HepG2 (cell line): Measurements from ENCODE around the gene DGKD. TPM values are rescaled to one million over a fixed set of nuclear protein-coding genes. Genes with fewer than 3 reads are reported as not detected.
A peak's percentile ranks its signal among the peaks of the same experiment; 100 is the strongest.

Experiments
- ATAC-seq: fragments of 200-7000 bp; cut with Tn5 transposase; 3 replicates; pipeline ENCODE4 v1.9.1; 2020; ENCODE audit warnings: mild to moderate bottlenecking, moderate library complexity
- BruUV-seq: library from RNA; stranded (reverse); fragments of 400-500 nt; replicated peaks from 2 replicates; lab custom pipeline; 2021; lab: Mats Ljungman, UMichigan
- CTCF ChIA-PET: fragments of 300-600 bp; formaldehyde crosslinking; extraction: SDS; loops from one replicate; lab custom pipeline; 2021; ENCODE audit warnings: low total read pairs, inconsistent platforms, low intra/inter-chr PET ratio; lab: Yijun Ruan, JAX
- POLR2A ChIA-PET: fragments of 350-600 bp; sonication (Branson Sonifier 250); formaldehyde crosslinking; loops from one replicate; lab custom pipeline; 2020; ENCODE audit warnings: antibody characterized with exemption, inconsistent platforms; lab: Yijun Ruan, JAX
- DNase-seq: peaks from one replicate; pipeline ENCODE4 v3.0.0-alpha.2; 2015; ENCODE audit warnings: low spot score
- FAIRE-seq: peaks from 3 replicates; lab custom pipeline; 2011; peaks lifted over from hg19 to GRCh38; lab: Jason Lieb, UNC
- H2AFZ ChIP-seq: one replicate; pipeline ENCODE4 v1.6.1; 2011; ENCODE audit warnings: low read length, inconsistent platforms
- H3K27ac ChIP-seq: fragments of 300-600 bp; 3 replicates; pipeline ENCODE4 v1.8.0; 2011; ENCODE audit warnings: mixed run types, mild to moderate bottlenecking, mixed read lengths, low read length, inconsistent platforms; ENCODE audit not compliant: insufficient read depth; ENCODE audit errors: extremely low read length
- H3K27me3 ChIP-seq, 2 experiments: fragments of 200-600 bp in 1 of 2; 2 replicates in 1 of 2; 3 replicates in 1 of 2; pipeline versions ENCODE4 v1.6.0 to v1.8.0; 2011; ENCODE audit warnings: low read length in 2 of 2, mild to moderate bottlenecking in 2 of 2, moderate library complexity in 2 of 2, inconsistent platforms in 1 of 2; ENCODE audit not compliant: insufficient read depth in 2 of 2, control insufficient read depth in 1 of 2
- H3K36me3 ChIP-seq, 2 experiments: fragments of 200-600 bp in 1 of 2; replicated peaks in 1 of 2; 2 replicates in 1 of 2; 3 replicates in 1 of 2; pipeline versions ENCODE4 v1.5.1 to v1.8.0; 2011; ENCODE audit warnings: low read length in 2 of 2, inconsistent platforms in 1 of 2; ENCODE audit not compliant: insufficient read depth in 2 of 2, control insufficient read depth in 1 of 2
- H3K4me1 ChIP-seq: 2 replicates; pipeline ENCODE4 v1.5.1; 2012; ENCODE audit warnings: low read length, inconsistent platforms; ENCODE audit not compliant: insufficient read depth
- H3K4me2 ChIP-seq: 2 replicates; pipeline ENCODE4 v1.6.0; 2011; ENCODE audit warnings: low read depth, low read length, inconsistent platforms
- H3K4me3 ChIP-seq, 3 experiments: fragments of 200-600 bp in 1 of 3; sonication (generic), shearing (Covaris generic) in 1 of 3; replicated peaks in 1 of 3; 2 replicates each; pipeline ENCODE4 v1.5.1; 2011 to 2016; ENCODE audit warnings: low read length in 3 of 3, inconsistent platforms in 2 of 3, low read depth in 2 of 3, mild to moderate bottlenecking in 2 of 3, control low read depth in 1 of 3, mixed read lengths in 1 of 3; ENCODE audit not compliant: insufficient read depth in 1 of 3
- H3K79me2 ChIP-seq: one replicate; pipeline ENCODE4 v1.6.1; 2011; ENCODE audit warnings: low read length, inconsistent platforms; ENCODE audit not compliant: insufficient read depth
- H3K9ac ChIP-seq: 2 replicates; pipeline ENCODE4 v1.6.0; 2011; ENCODE audit warnings: mild to moderate bottlenecking, low read depth, low read length, inconsistent platforms; ENCODE audit not compliant: insufficient read depth
- H3K9me3 ChIP-seq: 2 replicates; pipeline ENCODE4 v1.5.1; 2012; ENCODE audit warnings: mild to moderate bottlenecking, low read length
- H4K20me1 ChIP-seq: 2 replicates; pipeline ENCODE4 v1.6.0; 2011; ENCODE audit warnings: inconsistent platforms, mild to moderate bottlenecking, low read length, moderate library complexity; ENCODE audit not compliant: insufficient read depth
- KLF16 ChIP-seq, 2 experiments: sonication (generic) in 1 of 2; formaldehyde crosslinking in 1 of 2; IDR thresholded peaks; 2 replicates each; pipeline versions ENCODE4 v1.6.1 to v1.8.0; 2016 to 2023; ENCODE audit warnings: missing genetic modification reagents in 2 of 2, missing compliant biosample characterization in 1 of 2
- PRPF4 ChIP-seq: fragments of 200-400 bp; formaldehyde crosslinking; IDR thresholded peaks from 2 replicates; pipeline ENCODE4 v1.6.1; 2016; ENCODE audit warnings: low read length, low read depth; ENCODE audit not compliant: poor library complexity, severe bottlenecking
- ZNF691 ChIP-seq: sonication (generic); formaldehyde crosslinking; IDR thresholded peaks from 2 replicates; pipeline ENCODE4 v1.4.0; 2020; ENCODE audit warnings: missing genetic modification reagents, low read depth, mild to moderate bottlenecking, borderline replicate concordance
- WGBS: methylation state at CpG from one replicate; pipeline ENCODE4 v1.1.6; 2017; ENCODE audit warnings: low lambda C conversion rate; 5-methylcytosine and 5-hydroxymethylcytosine counted together
- in situ Hi-C: cut with HindIII; loops from 2 replicates; pipeline ENCODE4 v1.10.0; 2017; ENCODE audit warnings: low pct_unique_long_range_greater_than_20kb; ENCODE audit not compliant: extremely low pct_ligation_motif_present
- intact Hi-C: fragments of 100-400 bp; cut with micrococcal nuclease; formaldehyde crosslinking; loops from one replicate; pipeline ENCODE4 v1.10.0; 2022; ENCODE audit not compliant: unreplicated experiment
- polyA plus RNA-seq, 8 experiments: library from polyadenylated mRNA; depleted of rRNA in 3 of 8; stranded (reverse) in 7 of 8; unstranded in 1 of 8; fragments of >200 nt; fragmentation: Illumina TruSeq in 4 of 8; extraction: Trizol in 4 of 8; gene quantifications; 2 replicates each; pipeline versions ENCODE4 v1.2.1 to v1.2.3, GENCODE V29; 2011 to 2016; ENCODE audit warnings: low read depth in 4 of 8, missing spikeins in 1 of 8, mixed read lengths in 1 of 8; ENCODE audit not compliant: insufficient read depth in 1 of 8
- total RNA-seq, 5 experiments: library from RNA; depleted of rRNA; stranded (reverse); fragments of >200 nt; fragmentation: Illumina TruSeq; extraction: Trizol; gene quantifications; 2 replicates each; pipeline ENCODE4 v1.2.3, GENCODE V29; 2016; ENCODE audit warnings: low read depth in 1 of 5
- TF ChIP-seq, protein P1 (sequence below): sonication (generic); formaldehyde crosslinking; IDR thresholded peaks from 2 replicates; pipeline ENCODE4 v1.8.0; 2022; ENCODE audit warnings: mild to moderate bottlenecking, missing genetic modification reagents, borderline replicate concordance

The DGKD gene
- total and polyA plus RNA-seq, 2 of the 13 experiments (the other 11 are each of a cell fraction or from before 2014, with no cell fraction given): 24.5 to 33.2 TPM

DNA sequence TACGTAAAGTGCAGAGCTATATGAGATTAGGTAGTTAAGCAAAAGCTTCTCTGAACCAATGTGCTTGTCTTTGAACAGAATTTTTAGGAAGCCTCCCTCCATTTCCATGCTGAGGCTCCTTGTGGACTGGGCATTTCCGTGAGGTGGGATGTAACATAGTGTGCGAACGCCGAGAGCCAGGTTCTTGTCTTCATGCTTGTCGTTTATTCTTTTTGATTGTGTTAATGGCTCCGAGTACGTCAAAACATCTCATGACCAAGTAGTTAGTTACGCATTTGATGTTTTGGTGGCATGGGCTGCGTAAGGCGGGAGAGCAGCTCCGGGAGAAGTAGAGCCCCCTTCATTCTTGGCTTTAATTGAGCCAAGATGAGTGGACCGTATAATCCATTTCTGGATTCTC is 32.9 kb downstream of the DGKD start:
- FAIRE-seq: no peak
- Histone ChIP-seq H4K20me1 (no peaks in the 10 kb centered on the region), H3K9ac (peak overlapping the region; percentile 65; the same call in 1 of the 2 replicates), H3K4me1 (peaks cover 65% of the 10 kb centered on the region), H3K36me3 (peaks cover 3 to 18% of the 10 kb centered on the region in 2 experiments; a peak in 4 of 5 replicates), H3K27ac (peak overlapping the region; percentile 80), H2AFZ (no peak overlapping the region), H3K79me2 (peaks cover 40% of the 10 kb centered on the region), H3K27me3 (no peaks in the 10 kb centered on the region), H3K9me3 (no peaks in the 10 kb centered on the region), H3K4me3 (peak overlapping the region in 1 of 3 experiments; percentile 65; a peak in 1 of 6 replicates), H3K4me2 (peak overlapping the region; percentile 82)
- CTCF ChIA-PET: no interaction called here
- intact Hi-C loops (loop anchor here (1.0 kb wide), 1 partner anchor 56 kb away; no protein-coding TSS in a partner anchor), in situ Hi-C loops (no loop called here)
- ATAC-seq: no peak
- POLR2A ChIA-PET: interaction anchor here (1.0 to 1.6 kb wide), 4 partner anchors 26 to 80 kb away, joined by 3 to 4 read pairs (median 3); no protein-coding TSS in a partner anchor
- TF ChIP-seq KLF16 (CRISPR knock-in tag; IDR thresholded peaks at IDR 0.05): no peak
- no peak for TF ChIP-seq PRPF4
- TF ChIP-seq, protein P1, sequence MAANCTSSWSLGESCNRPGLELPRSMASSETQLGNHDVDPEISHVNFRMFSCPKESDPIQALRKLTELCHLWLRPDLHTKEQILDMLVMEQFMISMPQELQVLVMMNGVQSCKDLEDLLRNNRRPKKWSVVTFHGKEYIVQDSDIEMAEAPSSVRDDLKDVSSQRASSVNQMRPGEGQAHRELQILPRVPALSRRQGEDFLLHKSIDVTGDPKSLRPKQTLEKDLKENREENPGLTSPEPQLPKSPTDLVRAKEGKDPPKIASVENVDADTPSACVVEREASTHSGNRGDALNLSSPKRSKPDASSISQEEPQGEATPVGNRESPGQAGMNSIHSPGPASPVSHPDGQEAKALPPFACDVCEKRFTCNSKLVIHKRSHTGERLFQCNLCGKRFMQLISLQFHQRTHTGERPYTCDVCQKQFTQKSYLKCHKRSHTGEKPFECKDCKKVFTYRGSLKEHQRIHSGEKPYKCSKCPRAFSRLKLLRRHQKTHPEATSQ (CRISPR knock-in tag): no peak
- no peak for TF ChIP-seq ZNF691 (CRISPR knock-in tag)
- DNase-seq: no peak
- WGBS: 98% methylated on average over 13 of the region's 13 CpGs
- no TSS peak for BruUV-seq
